GM10266 (cell line): ENCODE results near the gene SP140L.
"Not testable (repeated sequence)": the region's sequence is repeated elsewhere in the genome, so short reads cannot be mapped to it uniquely, and the experiment has no call there.

Source experiments
- DNase-seq: peaks from one replicate; pipeline ENCODE4 v3.0.0; 2012; ENCODE audit errors: extremely low spot score
- TF ChIP-seq, protein P1 (sequence below): IDR thresholded peaks from 2 replicates; pipeline ENCODE4 v1.5.1; 2012; ENCODE audit warnings: mild to moderate bottlenecking, low read depth; ENCODE audit not compliant: control insufficient read depth, insufficient read depth; ENCODE audit errors: missing control alignments

SP140L gene

GRCh38 chr2:230394301-230394700 lies 67.3 kb downstream of the SP140L start:
- TF ChIP-seq, protein P1, sequence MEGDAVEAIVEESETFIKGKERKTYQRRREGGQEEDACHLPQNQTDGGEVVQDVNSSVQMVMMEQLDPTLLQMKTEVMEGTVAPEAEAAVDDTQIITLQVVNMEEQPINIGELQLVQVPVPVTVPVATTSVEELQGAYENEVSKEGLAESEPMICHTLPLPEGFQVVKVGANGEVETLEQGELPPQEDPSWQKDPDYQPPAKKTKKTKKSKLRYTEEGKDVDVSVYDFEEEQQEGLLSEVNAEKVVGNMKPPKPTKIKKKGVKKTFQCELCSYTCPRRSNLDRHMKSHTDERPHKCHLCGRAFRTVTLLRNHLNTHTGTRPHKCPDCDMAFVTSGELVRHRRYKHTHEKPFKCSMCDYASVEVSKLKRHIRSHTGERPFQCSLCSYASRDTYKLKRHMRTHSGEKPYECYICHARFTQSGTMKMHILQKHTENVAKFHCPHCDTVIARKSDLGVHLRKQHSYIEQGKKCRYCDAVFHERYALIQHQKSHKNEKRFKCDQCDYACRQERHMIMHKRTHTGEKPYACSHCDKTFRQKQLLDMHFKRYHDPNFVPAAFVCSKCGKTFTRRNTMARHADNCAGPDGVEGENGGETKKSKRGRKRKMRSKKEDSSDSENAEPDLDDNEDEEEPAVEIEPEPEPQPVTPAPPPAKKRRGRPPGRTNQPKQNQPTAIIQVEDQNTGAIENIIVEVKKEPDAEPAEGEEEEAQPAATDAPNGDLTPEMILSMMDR: no peak
- no peak for DNase-seq

DNA sequence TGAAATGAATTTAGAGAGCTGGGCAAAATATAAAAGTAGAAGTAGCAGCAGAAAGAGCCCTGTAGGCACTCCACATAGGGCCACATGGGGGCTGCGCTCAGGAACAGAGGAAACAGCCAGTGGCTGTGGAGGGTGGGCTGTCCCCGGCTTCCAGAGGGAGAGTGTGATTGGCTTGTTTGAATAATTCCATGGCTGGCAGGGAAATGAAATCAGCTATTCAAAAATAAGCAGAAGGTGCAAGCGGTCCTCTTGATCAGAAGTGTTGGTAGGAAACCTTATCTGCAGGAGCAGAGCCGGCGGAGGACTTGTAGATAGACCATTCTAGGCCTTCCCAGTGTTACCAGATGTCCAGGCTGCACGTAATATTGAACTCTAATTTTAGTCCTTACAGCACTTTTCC lies 71.7 kb downstream of the SP140L start:
- not testable (repeated sequence) for DNase-seq

DNA sequence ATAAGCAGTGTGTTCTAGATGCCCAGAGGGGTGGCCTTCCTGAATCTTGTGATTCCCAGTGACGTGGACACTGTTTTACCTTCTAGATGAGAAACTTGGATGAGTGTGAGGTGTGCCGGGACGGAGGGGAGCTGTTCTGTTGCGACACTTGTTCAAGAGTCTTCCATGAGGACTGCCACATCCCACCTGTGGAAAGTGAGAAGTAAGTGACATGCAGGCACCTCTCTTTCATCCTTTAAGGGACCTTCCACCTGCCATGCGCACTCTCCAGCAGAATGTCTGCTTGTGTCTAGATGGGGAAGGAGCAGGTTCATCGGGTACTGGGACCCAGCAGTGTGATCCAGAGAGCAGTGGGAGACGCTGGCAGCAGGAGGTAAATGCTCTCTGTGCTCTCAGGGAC lies 73.0 kb downstream of the SP140L start:
- TF ChIP-seq, protein P1: no peak
- DNase-seq: no peak

GRCh38 chr2:230400454-230400853 lies 73.5 kb downstream of the SP140L start:
- TF ChIP-seq, protein P1: no peak
- DNase-seq: no peak

DNA sequence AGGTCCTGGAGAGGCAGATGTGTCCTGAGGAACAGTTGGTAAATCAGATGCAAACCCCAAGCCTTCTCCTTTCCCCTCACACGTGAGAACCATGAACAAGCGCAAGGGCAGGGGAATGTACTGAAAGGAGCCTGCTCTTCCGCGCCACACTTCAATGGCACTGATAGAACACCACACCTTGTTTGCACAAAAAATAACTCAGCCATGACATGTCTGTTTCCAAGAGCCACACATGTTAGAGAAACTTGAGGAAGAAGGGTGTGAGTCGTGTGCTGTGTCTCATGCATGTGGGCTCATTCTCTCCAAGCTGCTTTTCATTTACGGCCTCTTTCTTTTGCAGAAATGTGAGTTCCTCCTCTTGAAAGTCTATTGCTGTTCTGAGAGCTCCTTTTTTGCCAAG lies 74.0 kb downstream of the SP140L start:
- not testable (repeated sequence) for DNase-seq

GRCh38 chr2:230403746-230404145 lies 76.8 kb downstream of the SP140L start:
- no peak for DNase-seq
- TF ChIP-seq, protein P1: no peak

GRCh38 chr2:230405824-230406223 lies 78.8 kb downstream of the SP140L start:
- DNase-seq: no peak
- TF ChIP-seq, protein P1: no peak

DNA sequence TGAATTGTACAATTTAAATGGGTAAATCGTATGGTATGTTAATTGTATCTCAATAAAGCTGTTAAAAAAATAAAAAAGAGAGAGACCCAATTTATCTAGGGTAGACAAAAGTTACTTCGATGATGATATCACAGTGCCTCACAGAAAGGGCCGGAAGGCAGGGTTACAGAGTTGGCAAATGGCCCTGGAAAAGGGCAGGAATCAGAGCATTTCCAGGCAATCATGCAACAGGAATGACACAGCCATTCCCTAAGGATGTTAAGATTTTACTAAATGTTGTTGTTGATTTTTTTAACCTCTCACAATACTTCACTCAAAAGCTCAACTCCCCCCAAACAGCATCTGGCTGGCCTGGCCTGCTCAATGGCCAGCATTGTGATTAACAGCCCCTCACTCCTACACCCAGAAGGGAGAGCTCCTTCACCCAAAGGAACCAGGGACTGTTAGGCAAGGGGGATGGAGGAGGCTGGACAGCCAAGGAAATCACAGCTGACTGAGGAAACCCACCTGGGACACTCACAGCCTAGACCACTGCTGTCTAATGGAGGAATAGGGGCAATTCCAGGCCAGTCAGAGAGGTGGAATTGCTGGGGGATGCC lies 81.3 kb downstream of the SP140L start:
- TF ChIP-seq, protein P1: no peak
- no peak for DNase-seq

DNA sequence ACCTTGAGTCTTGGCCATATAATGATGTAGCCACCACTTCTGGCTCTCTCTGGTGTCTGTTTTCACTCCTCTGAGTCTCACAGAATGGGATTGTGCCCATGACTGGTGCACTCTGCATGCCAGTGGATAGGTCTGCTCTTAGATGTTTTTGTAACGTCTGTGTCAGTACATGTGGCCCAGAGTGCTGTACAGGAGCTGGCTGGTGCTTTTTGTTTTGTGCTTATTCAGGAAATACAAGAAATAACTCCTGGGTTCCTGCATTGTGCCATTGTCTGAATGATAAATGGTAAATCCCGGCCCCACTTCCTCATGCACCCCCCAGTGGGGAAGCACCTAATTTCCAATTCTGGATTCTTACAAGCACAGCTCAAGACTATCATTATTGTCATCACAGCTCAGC lies 82.3 kb downstream of the SP140L start:
- DNase-seq: not testable (repeated sequence)
